Osteocyte (in vitro differentiated cells): ENCODE data around the gene STUM. TPM values are rescaled to one million over a fixed set of nuclear protein-coding genes. Genes with fewer than 3 reads are reported as not detected.
"Not testable (repeated sequence)": the region's sequence is repeated elsewhere in the genome, so short reads cannot be mapped to it uniquely, and the experiment has no call there.

ENCODE experiments used
- DNase-seq: peaks from one replicate; pipeline ENCODE4 v3.0.0; 2021; ENCODE audit warnings: mixed read lengths; ENCODE audit not compliant: unreplicated experiment; ENCODE audit errors: extremely low spot score
- H3K27ac Mint-ChIP-seq: one replicate; pipeline ENCODE4 v1.8.0; 2021; ENCODE audit warnings: mild to moderate bottlenecking, mixed read lengths; ENCODE audit not compliant: unreplicated experiment
- H3K27me3 Mint-ChIP-seq: one replicate; pipeline ENCODE4 v1.8.0; 2021; ENCODE audit warnings: mixed read lengths; ENCODE audit not compliant: unreplicated experiment
- H3K36me3 Mint-ChIP-seq: one replicate; pipeline ENCODE4 v1.8.0; 2021; ENCODE audit warnings: mixed read lengths; ENCODE audit not compliant: unreplicated experiment
- H3K4me1 Mint-ChIP-seq: one replicate; pipeline ENCODE4 v1.8.0; 2021; ENCODE audit warnings: mixed read lengths; ENCODE audit not compliant: unreplicated experiment
- H3K4me3 Mint-ChIP-seq: one replicate; pipeline ENCODE4 v1.8.0; 2021; ENCODE audit warnings: mild to moderate bottlenecking, moderate library complexity, mixed read lengths; ENCODE audit not compliant: unreplicated experiment
- H3K9me3 Mint-ChIP-seq: one replicate; pipeline ENCODE4 v1.8.0; 2021; ENCODE audit warnings: mixed read lengths; ENCODE audit not compliant: unreplicated experiment
- long read RNA-seq: library from polyadenylated mRNA; unstranded; transcript quantifications from one replicate; pipeline ENCODE4 v2.0.0, GENCODE V29; 2021
- total RNA-seq: library from RNA; stranded (reverse); gene quantifications from 2 replicates; pipeline ENCODE4 v1.2.1, GENCODE V29; 2021
- TF ChIP-seq, protein P1 (sequence below): fragments of 200-600 bp; sonication (generic); IDR thresholded peaks from 2 replicates; pipeline ENCODE4 v1.5.0; 2021; ENCODE audit warnings: antibody characterized with exemption, mild to moderate bottlenecking, moderate library complexity

Gene STUM
- total RNA-seq: 0.34 and 0.35 TPM in 2 replicates
- long read RNA-seq: 0 reads

- Mint-ChIP-seq H3K4me3 (peak within 1 kb of the TSS; percentile 57), H3K27ac (no peak within 1 kb of the TSS), H3K9me3 (no peaks in the 10 kb centered on the region), H3K27me3 (peaks cover 68% of the 10 kb centered on the region), H3K4me1 (peaks cover 13% of the 10 kb centered on the region), H3K36me3 (no peaks in the 10 kb centered on the region)
- TF ChIP-seq, protein P1, sequence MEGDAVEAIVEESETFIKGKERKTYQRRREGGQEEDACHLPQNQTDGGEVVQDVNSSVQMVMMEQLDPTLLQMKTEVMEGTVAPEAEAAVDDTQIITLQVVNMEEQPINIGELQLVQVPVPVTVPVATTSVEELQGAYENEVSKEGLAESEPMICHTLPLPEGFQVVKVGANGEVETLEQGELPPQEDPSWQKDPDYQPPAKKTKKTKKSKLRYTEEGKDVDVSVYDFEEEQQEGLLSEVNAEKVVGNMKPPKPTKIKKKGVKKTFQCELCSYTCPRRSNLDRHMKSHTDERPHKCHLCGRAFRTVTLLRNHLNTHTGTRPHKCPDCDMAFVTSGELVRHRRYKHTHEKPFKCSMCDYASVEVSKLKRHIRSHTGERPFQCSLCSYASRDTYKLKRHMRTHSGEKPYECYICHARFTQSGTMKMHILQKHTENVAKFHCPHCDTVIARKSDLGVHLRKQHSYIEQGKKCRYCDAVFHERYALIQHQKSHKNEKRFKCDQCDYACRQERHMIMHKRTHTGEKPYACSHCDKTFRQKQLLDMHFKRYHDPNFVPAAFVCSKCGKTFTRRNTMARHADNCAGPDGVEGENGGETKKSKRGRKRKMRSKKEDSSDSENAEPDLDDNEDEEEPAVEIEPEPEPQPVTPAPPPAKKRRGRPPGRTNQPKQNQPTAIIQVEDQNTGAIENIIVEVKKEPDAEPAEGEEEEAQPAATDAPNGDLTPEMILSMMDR: no peak
- no peak for DNase-seq
These were observed at the start of gene STUM for GRCh38 chr1:226548256-226549093. TSS of gene STUM (plus strand) at chr1:226548764. CDS start at chr1:226548905, 141 bp downstream.

DNA sequence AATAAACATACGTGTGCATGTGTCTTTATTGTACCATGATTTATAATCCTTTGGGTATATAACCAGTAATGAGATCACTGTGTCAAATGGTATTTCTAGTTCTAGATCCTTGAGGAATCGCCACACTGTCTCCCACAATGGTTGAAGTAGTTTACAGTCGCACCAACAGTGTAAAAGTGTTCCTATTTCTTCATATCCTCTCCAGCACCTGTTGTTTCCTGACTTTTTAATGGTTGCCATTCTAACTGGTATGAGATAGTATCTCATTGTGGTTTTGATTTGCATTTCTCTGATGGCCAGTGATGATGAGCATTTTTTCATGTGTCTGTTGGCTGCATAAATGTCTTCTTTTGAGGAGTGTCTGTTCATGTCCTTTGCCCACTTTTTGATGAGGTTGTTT lies 48.9 kb upstream of the STUM start:
- not testable (repeated sequence) for DNase-seq, H3K36me3 Mint-ChIP-seq, H3K4me3 Mint-ChIP-seq, H3K9me3 Mint-ChIP-seq, H3K27ac Mint-ChIP-seq, H3K4me1 Mint-ChIP-seq
- peaks cover 61% of the 10 kb centered on the region for H3K27me3 Mint-ChIP-seq

- no peak overlapping the region for H3K4me3 Mint-ChIP-seq
- peaks cover 80% of the 10 kb centered on the region for H3K27me3 Mint-ChIP-seq
- no peak overlapping the region for H3K27ac Mint-ChIP-seq
- H3K36me3 Mint-ChIP-seq: no peaks in the 10 kb centered on the region
- no peaks in the 10 kb centered on the region for H3K9me3 Mint-ChIP-seq
- DNase-seq: no peak
- no peaks in the 10 kb centered on the region for H3K4me1 Mint-ChIP-seq
- TF ChIP-seq, protein P1: no peak
These were observed 42.5 kb upstream of the STUM start for GRCh38 chr1:226506021-226506420.

DNA sequence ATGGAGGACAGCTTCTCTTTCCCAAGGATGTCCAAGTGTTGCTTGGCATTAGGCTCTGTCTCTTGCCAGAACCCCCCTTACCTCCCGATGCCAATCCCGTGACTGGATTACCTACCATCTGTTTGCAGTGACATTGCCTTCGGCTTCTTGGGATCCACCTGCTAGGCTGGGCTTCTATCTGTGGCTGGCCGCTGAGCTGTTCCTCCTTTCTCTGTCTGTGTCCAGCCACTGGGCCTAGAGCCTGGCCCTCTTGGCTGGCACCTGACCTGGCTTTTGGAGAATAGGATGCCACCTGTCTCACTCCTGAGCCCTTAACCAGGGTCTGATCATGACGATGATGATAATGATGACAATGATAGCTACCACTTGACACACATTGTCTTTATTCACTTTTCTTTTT lies 41.6 kb upstream of the STUM start:
- H3K36me3 Mint-ChIP-seq: no peaks in the 10 kb centered on the region
- DNase-seq: no peak
- H3K4me3 Mint-ChIP-seq: no peak overlapping the region
- H3K27me3 Mint-ChIP-seq: peaks cover 79% of the 10 kb centered on the region
- no peaks in the 10 kb centered on the region for H3K9me3 Mint-ChIP-seq
- TF ChIP-seq, protein P1: no peak
- H3K4me1 Mint-ChIP-seq: no peaks in the 10 kb centered on the region
- H3K27ac Mint-ChIP-seq: no peak overlapping the region

GRCh38 chr1:226510453-226510852 lies 38.1 kb upstream of the STUM start:
- H3K27ac Mint-ChIP-seq: no peak overlapping the region
- H3K4me3 Mint-ChIP-seq: no peak overlapping the region
- H3K27me3 Mint-ChIP-seq: peaks cover 51% of the 10 kb centered on the region
- DNase-seq: no peak
- H3K9me3 Mint-ChIP-seq: no peaks in the 10 kb centered on the region
- TF ChIP-seq, protein P1: no peak
- no peaks in the 10 kb centered on the region for H3K4me1 Mint-ChIP-seq
- H3K36me3 Mint-ChIP-seq: no peaks in the 10 kb centered on the region
